Measurements from ENCODE around the gene P4HA2. TPM values are rescaled to one million over a fixed set of nuclear protein-coding genes. Genes with fewer than 3 reads are reported as not detected.

The P4HA2 gene
- polyA plus RNA-seq, 1 donor: 34.8 TPM

GRCh38 chr5:132209901-132210545 lies 17.6 kb downstream of the P4HA2 start:
- peaks cover 64% of the 10 kb centered on the region for H3K36me3 ChIP-seq (ENCODE audit: control insufficient read depth, insufficient read depth, low read length)
- H3K27ac ChIP-seq (ENCODE audit: low read length): no peak overlapping the region
- WGBS (ENCODE audit: insufficient coverage, low lambda C conversion rate): no CpG with 5 or more reads among the region's 11 CpGs
- H3K9me3 ChIP-seq (ENCODE audit: control insufficient read depth, low read depth, low read length): no peaks in the 10 kb centered on the region
- H3K4me1 ChIP-seq (ENCODE audit: control insufficient read depth, insufficient read depth, low read length): no peaks in the 10 kb centered on the region
- DNase-seq: no peak
- H3K4me3 ChIP-seq (ENCODE audit: low read length): no peak overlapping the region
- no peaks in the 10 kb centered on the region for H3K27me3 ChIP-seq (ENCODE audit: control insufficient read depth, insufficient read depth, low read length)

DNA sequence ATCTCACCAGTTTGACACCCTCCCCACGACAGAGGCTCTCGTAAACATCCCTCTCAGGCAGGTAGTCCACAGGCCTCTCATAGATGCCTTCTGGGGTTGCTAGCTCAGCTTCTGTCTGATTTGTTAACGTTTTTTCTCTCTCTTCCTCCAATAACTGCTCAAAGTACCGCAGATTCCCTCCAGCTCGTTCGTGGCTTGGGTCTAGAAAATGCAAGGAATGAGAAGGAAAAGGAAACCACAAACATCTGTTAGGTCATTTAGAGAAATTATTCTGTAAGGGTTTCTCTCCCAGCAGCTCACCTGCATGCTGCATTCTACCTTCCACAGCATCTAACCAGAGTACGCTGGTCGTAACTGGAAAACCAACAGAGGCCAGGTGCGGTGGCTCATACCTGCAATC lies 18.5 kb downstream of the P4HA2 start:
- Histone ChIP-seq H3K9me3 (ENCODE audit: control insufficient read depth, low read depth, low read length) (no peaks in the 10 kb centered on the region), H3K27me3 (ENCODE audit: control insufficient read depth, insufficient read depth, low read length) (no peaks in the 10 kb centered on the region), H3K4me1 (ENCODE audit: control insufficient read depth, insufficient read depth, low read length) (no peaks in the 10 kb centered on the region), H3K27ac (ENCODE audit: low read length) (no peak overlapping the region), H3K36me3 (ENCODE audit: control insufficient read depth, insufficient read depth, low read length) (peaks cover 60% of the 10 kb centered on the region), H3K4me3 (ENCODE audit: low read length) (no peak overlapping the region)
- no CpG with 5 or more reads among the region's 9 CpGs for WGBS (ENCODE audit: insufficient coverage, low lambda C conversion rate)
- DNase-seq: no peak

DNA sequence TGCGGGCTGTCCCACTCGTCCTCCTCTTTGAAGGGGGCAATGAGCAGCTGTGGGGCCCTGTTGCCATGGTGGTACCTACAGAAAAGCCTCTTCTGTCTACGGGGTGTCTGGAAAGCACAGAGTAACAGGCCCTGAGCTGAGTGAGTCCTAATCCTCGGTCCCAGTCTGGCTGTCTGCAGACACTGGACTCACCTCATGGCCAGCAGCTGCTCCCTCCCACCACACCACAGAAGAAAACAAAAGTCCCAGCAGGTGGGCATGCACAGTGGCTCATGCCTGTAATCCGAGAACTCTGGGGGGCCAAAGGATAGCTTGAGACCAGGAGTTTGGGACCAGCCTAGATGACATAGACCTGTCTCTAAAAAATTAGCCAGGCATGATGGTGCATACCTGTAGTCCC lies 19.9 kb downstream of the P4HA2 start:
- Histone ChIP-seq H3K27ac (ENCODE audit: low read length) (no peak overlapping the region), H3K27me3 (ENCODE audit: control insufficient read depth, insufficient read depth, low read length) (no peaks in the 10 kb centered on the region), H3K36me3 (ENCODE audit: control insufficient read depth, insufficient read depth, low read length) (peaks cover 59% of the 10 kb centered on the region), H3K9me3 (ENCODE audit: control insufficient read depth, low read depth, low read length) (no peaks in the 10 kb centered on the region), H3K4me1 (ENCODE audit: control insufficient read depth, insufficient read depth, low read length) (no peaks in the 10 kb centered on the region), H3K4me3 (ENCODE audit: low read length) (no peak overlapping the region)
- no peak for DNase-seq
- no CpG with 5 or more reads among the region's 5 CpGs for WGBS (ENCODE audit: insufficient coverage, low lambda C conversion rate)

- no peak overlapping the region for H3K27ac ChIP-seq (ENCODE audit: low read length)
- peaks cover 53% of the 10 kb centered on the region for H3K36me3 ChIP-seq (ENCODE audit: control insufficient read depth, insufficient read depth, low read length)
- DNase-seq: no peak
These were observed 20.9 kb downstream of the P4HA2 start for GRCh38 chr5:132206782-132207181.

DNA sequence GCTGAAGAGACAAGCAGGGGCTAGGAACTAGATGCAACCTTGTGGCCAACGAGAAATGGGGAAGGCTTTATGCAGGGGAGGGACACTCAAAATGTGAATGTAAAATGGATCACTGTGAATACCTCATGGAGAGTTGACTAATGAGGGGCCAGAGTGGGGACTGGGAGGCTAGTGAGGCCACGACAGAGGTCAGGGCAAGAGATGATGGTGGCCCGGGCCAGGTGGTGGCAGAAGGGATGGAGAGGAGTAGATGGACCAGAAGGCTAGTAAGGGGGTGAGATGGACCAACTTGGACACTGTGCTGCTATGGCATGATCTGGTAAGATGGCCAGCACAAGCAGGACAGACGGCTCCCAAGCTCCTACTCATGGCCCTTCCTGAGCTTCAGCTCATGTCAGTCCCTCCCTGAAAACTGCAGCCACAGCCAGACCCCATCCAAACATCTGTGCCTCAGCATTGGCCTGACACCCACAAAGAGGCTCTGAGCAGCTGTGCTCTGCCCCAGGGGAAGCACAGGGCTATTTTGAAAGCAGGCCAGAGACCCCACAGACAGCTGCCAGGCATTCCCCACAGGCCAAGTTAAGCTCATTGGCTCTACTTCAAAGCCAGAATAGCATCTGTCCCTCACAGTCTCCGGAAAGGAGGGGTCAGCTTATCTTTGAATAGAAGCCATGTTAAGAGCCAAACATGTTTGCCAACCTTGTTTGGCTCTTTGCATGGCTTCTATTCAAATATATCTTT lies 22.1 kb downstream of the P4HA2 start:
- Histone ChIP-seq H3K36me3 (ENCODE audit: control insufficient read depth, insufficient read depth, low read length) (peaks cover 48% of the 10 kb centered on the region), H3K27me3 (ENCODE audit: control insufficient read depth, insufficient read depth, low read length) (no peaks in the 10 kb centered on the region), H3K27ac (ENCODE audit: low read length) (no peak overlapping the region), H3K9me3 (ENCODE audit: control insufficient read depth, low read depth, low read length) (no peaks in the 10 kb centered on the region), H3K4me1 (ENCODE audit: control insufficient read depth, insufficient read depth, low read length) (no peaks in the 10 kb centered on the region), H3K4me3 (ENCODE audit: low read length) (no peak overlapping the region)
- no peak for DNase-seq
- 90% methylated on average over 1 of the region's 5 CpGs for WGBS (ENCODE audit: insufficient coverage, low lambda C conversion rate)

More at GRCh38 chr5:132206782-132207181, 20.9 kb downstream of the P4HA2 start:
- Histone ChIP-seq H3K9me3 (ENCODE audit: control insufficient read depth, low read depth, low read length) (no peaks in the 10 kb centered on the region), H3K27me3 (ENCODE audit: control insufficient read depth, insufficient read depth, low read length) (no peaks in the 10 kb centered on the region), H3K4me1 (ENCODE audit: control insufficient read depth, insufficient read depth, low read length) (no peaks in the 10 kb centered on the region), H3K4me3 (ENCODE audit: low read length) (no peak overlapping the region)

DNA sequence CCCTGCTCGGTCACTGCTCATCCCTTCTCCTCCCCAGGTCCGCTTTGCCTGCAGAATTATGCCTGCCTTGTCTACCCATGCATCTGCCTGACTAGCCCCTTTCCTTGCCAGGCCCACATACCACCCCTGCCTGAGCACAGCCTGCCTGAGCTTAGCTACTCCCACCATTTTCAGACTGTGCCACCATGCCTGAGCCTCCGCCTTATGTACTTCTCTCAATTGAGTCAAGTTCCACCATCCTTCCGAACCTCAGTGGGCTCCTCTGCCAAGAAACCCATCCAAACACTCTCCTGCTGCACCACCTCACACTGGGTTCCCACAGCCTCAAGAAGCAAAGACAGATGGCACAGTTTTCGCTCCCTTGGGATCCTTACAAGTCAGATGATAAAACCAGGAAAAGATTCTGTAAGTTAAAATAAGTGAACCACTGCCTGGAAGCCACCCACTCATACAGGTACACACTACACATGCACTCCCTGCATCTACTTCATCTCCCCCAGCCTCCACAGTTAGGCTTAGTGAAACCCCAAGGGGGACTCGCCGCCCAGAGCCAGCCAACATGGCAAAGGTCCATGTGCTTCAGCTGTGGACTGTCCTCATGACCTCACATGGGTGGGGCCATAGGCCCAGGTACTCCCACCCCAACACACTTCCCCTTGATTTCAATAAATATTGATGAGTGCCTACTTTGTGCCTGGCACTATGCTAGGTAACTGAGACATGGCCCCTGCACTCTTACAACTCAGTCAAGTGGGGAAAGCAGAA lies 23.1 kb downstream of the P4HA2 start:
- no peak for DNase-seq
- Histone ChIP-seq H3K9me3 (ENCODE audit: control insufficient read depth, low read depth, low read length) (no peaks in the 10 kb centered on the region), H3K4me3 (ENCODE audit: low read length) (no peak overlapping the region), H3K36me3 (ENCODE audit: control insufficient read depth, insufficient read depth, low read length) (peaks cover 40% of the 10 kb centered on the region), H3K4me1 (ENCODE audit: control insufficient read depth, insufficient read depth, low read length) (no peaks in the 10 kb centered on the region), H3K27me3 (ENCODE audit: control insufficient read depth, insufficient read depth, low read length) (no peaks in the 10 kb centered on the region), H3K27ac (ENCODE audit: low read length) (no peak overlapping the region)
- no CpG with 5 or more reads among the region's 7 CpGs for WGBS (ENCODE audit: insufficient coverage, low lambda C conversion rate)

GRCh38 chr5:132203916-132204315 lies 23.7 kb downstream of the P4HA2 start:
- no CpG with 5 or more reads among the region's 6 CpGs for WGBS (ENCODE audit: insufficient coverage, low lambda C conversion rate)
- no peak overlapping the region for H3K27ac ChIP-seq (ENCODE audit: low read length)
- peaks cover 35% of the 10 kb centered on the region for H3K36me3 ChIP-seq (ENCODE audit: control insufficient read depth, insufficient read depth, low read length)
- no peaks in the 10 kb centered on the region for H3K27me3 ChIP-seq (ENCODE audit: control insufficient read depth, insufficient read depth, low read length)
- no peaks in the 10 kb centered on the region for H3K9me3 ChIP-seq (ENCODE audit: control insufficient read depth, low read depth, low read length)
- no peak overlapping the region for H3K4me3 ChIP-seq (ENCODE audit: low read length)
- no peak for DNase-seq
- H3K4me1 ChIP-seq (ENCODE audit: control insufficient read depth, insufficient read depth, low read length): no peaks in the 10 kb centered on the region

GRCh38 chr5:132203464-132203818 lies 24.2 kb downstream of the P4HA2 start:
- 94% methylated on average over 3 of the region's 4 CpGs for WGBS (ENCODE audit: insufficient coverage, low lambda C conversion rate)
- Histone ChIP-seq H3K4me1 (ENCODE audit: control insufficient read depth, insufficient read depth, low read length) (no peaks in the 10 kb centered on the region), H3K27ac (ENCODE audit: low read length) (no peak overlapping the region)

GRCh38 chr5:132202711-132203463 lies 24.8 kb downstream of the P4HA2 start:
- DNase-seq: no peak
- Histone ChIP-seq H3K4me3 (ENCODE audit: low read length) (no peak overlapping the region), H3K9me3 (ENCODE audit: control insufficient read depth, low read depth, low read length) (no peaks in the 10 kb centered on the region), H3K4me1 (ENCODE audit: control insufficient read depth, insufficient read depth, low read length) (no peaks in the 10 kb centered on the region), H3K36me3 (ENCODE audit: control insufficient read depth, insufficient read depth, low read length) (peaks cover 44% of the 10 kb centered on the region), H3K27me3 (ENCODE audit: control insufficient read depth, insufficient read depth, low read length) (no peaks in the 10 kb centered on the region), H3K27ac (ENCODE audit: low read length) (no peak overlapping the region)
- WGBS (ENCODE audit: insufficient coverage, low lambda C conversion rate): no CpG with 5 or more reads among the region's 2 CpGs

More at GRCh38 chr5:132203464-132203818, 24.2 kb downstream of the P4HA2 start:
- DNase-seq: no peak
- Histone ChIP-seq H3K27me3 (ENCODE audit: control insufficient read depth, insufficient read depth, low read length) (no peaks in the 10 kb centered on the region), H3K36me3 (ENCODE audit: control insufficient read depth, insufficient read depth, low read length) (peaks cover 38% of the 10 kb centered on the region), H3K9me3 (ENCODE audit: control insufficient read depth, low read depth, low read length) (no peaks in the 10 kb centered on the region), H3K4me3 (ENCODE audit: low read length) (no peak overlapping the region)

- Histone ChIP-seq H3K36me3 (ENCODE audit: control insufficient read depth, insufficient read depth, low read length) (peaks cover 52% of the 10 kb centered on the region), H3K4me1 (ENCODE audit: control insufficient read depth, insufficient read depth, low read length) (no peaks in the 10 kb centered on the region), H3K27me3 (ENCODE audit: control insufficient read depth, insufficient read depth, low read length) (no peaks in the 10 kb centered on the region), H3K27ac (ENCODE audit: low read length) (no peak overlapping the region), H3K4me3 (ENCODE audit: low read length) (no peak overlapping the region), H3K9me3 (ENCODE audit: control insufficient read depth, low read depth, low read length) (no peaks in the 10 kb centered on the region)
- DNase-seq: no peak
- WGBS (ENCODE audit: insufficient coverage, low lambda C conversion rate): no CpG with 5 or more reads among the region's 5 CpGs
These were observed 28.5 kb downstream of the P4HA2 start for GRCh38 chr5:132199116-132199680.

All from large intestine (tissue), 3 donors.